OCI-LY1 (cell line): ENCODE results near the gene CFAP99.

Experiments used
- H2AFZ ChIP-seq: fragments of 200-600 bp; sonication (generic), shearing (Covaris generic); 2 replicates; pipeline ENCODE4 v1.6.0; 2014; ENCODE audit warnings: antibody characterized with exemption, mild to moderate bottlenecking, low read length
- H3F3A ChIP-seq: fragments of 200-600 bp; sonication (generic), shearing (Covaris generic); 2 replicates; pipeline ENCODE4 v1.6.0; 2014; ENCODE audit warnings: mild to moderate bottlenecking, antibody characterized with exemption, low read length, moderate library complexity; ENCODE audit not compliant: insufficient read depth
- H3K27ac ChIP-seq: fragments of 200-600 bp; sonication (generic); 2 replicates; pipeline ENCODE4 v1.5.1; 2014; ENCODE audit warnings: low read length, mixed run types, mild to moderate bottlenecking, low read depth; ENCODE audit not compliant: poor library complexity, severe bottlenecking
- H3K27me3 ChIP-seq: fragments of 200-600 bp; sonication (generic); 2 replicates; pipeline ENCODE4 v1.6.0; 2014; ENCODE audit warnings: antibody characterized with exemption, mild to moderate bottlenecking, low read length, moderate library complexity; ENCODE audit not compliant: insufficient read depth
- H3K36me3 ChIP-seq: fragments of 200-600 bp; sonication (generic); 2 replicates; pipeline ENCODE4 v1.6.1; 2014; ENCODE audit warnings: mild to moderate bottlenecking, antibody characterized with exemption, low read length, moderate library complexity, mixed read lengths; ENCODE audit not compliant: insufficient read depth
- H3K4me1 ChIP-seq: fragments of 200-600 bp; sonication (generic); 2 replicates; pipeline ENCODE4 v1.5.1; 2014; ENCODE audit warnings: mild to moderate bottlenecking, low read length, moderate library complexity; ENCODE audit not compliant: insufficient read depth, severe bottlenecking
- H3K4me2 ChIP-seq: fragments of 200-600 bp; sonication (generic), shearing (Covaris generic); 2 replicates; pipeline ENCODE4 v1.6.1; 2014; ENCODE audit warnings: low read length
- H3K4me3 ChIP-seq: fragments of 200-600 bp; sonication (generic); 2 replicates; pipeline ENCODE4 v1.5.1; 2014; ENCODE audit warnings: low read length, low read depth, mild to moderate bottlenecking, mixed read lengths; ENCODE audit not compliant: poor library complexity, severe bottlenecking
- H3K79me2 ChIP-seq: fragments of 200-600 bp; shearing (Covaris generic); 2 replicates; pipeline ENCODE4 v1.6.1; 2016; ENCODE audit warnings: mixed run types, low read length, mixed read lengths; ENCODE audit not compliant: insufficient read depth
- H3K9ac ChIP-seq: fragments of 200-600 bp; sonication (generic), shearing (Covaris generic); 2 replicates; pipeline ENCODE4 v1.6.1; 2014; ENCODE audit warnings: mild to moderate bottlenecking, low read length, mixed read lengths
- H3K9me2 ChIP-seq: fragments of 200-600 bp; sonication (generic), shearing (Covaris generic); 2 replicates; pipeline ENCODE4 v1.6.1; 2014; ENCODE audit warnings: low read depth, mild to moderate bottlenecking, low read length, mixed read lengths
- H3K9me3 ChIP-seq: fragments of 200-600 bp; shearing (Covaris generic); 2 replicates; pipeline ENCODE4 v1.6.1; 2014; ENCODE audit warnings: low read length, mixed read lengths
- H4K20me1 ChIP-seq: fragments of 200-600 bp; sonication (generic), shearing (Covaris generic); 2 replicates; pipeline ENCODE4 v1.6.0; 2016; ENCODE audit warnings: mild to moderate bottlenecking, low read length; ENCODE audit not compliant: insufficient read depth
- EZH2 ChIP-seq: fragments of 200-600 bp; sonication (generic), shearing (Covaris generic); IDR thresholded peaks from 2 replicates; pipeline ENCODE4 v1.8.0; 2017; ENCODE audit warnings: borderline replicate concordance, mixed run types, mild to moderate bottlenecking, antibody characterized with exemption, low read length, moderate library complexity, mixed read lengths
- TF ChIP-seq, protein P1 (sequence below): fragments of 200-600 bp; sonication (generic), shearing (Covaris generic); IDR thresholded peaks from 2 replicates; pipeline ENCODE4 v1.5.1; 2017; ENCODE audit warnings: mild to moderate bottlenecking, antibody characterized with exemption, low read length, moderate library complexity, mixed read lengths

CFAP99 gene

GRCh38 chr4:2503809-2504208, 85.1 kb downstream of the CFAP99 start:
- no peaks in the 10 kb centered on the region for H3K9me3 ChIP-seq
- H2AFZ ChIP-seq, result no peak overlapping the region
- H3K4me2 ChIP-seq, result no peak overlapping the region
- TF ChIP-seq, protein P1, sequence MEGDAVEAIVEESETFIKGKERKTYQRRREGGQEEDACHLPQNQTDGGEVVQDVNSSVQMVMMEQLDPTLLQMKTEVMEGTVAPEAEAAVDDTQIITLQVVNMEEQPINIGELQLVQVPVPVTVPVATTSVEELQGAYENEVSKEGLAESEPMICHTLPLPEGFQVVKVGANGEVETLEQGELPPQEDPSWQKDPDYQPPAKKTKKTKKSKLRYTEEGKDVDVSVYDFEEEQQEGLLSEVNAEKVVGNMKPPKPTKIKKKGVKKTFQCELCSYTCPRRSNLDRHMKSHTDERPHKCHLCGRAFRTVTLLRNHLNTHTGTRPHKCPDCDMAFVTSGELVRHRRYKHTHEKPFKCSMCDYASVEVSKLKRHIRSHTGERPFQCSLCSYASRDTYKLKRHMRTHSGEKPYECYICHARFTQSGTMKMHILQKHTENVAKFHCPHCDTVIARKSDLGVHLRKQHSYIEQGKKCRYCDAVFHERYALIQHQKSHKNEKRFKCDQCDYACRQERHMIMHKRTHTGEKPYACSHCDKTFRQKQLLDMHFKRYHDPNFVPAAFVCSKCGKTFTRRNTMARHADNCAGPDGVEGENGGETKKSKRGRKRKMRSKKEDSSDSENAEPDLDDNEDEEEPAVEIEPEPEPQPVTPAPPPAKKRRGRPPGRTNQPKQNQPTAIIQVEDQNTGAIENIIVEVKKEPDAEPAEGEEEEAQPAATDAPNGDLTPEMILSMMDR, result no peak
- TF ChIP-seq EZH2, result no peak
- no peaks in the 10 kb centered on the region for H3K27me3 ChIP-seq
- no peaks in the 10 kb centered on the region for H3K9me2 ChIP-seq
- H3F3A ChIP-seq, result no peaks in the 10 kb centered on the region
- H4K20me1 ChIP-seq, result no peaks in the 10 kb centered on the region
- H3K27ac ChIP-seq, result no peak overlapping the region
- no peaks in the 10 kb centered on the region for H3K4me1 ChIP-seq
- H3K4me3 ChIP-seq, result no peak overlapping the region
- peaks cover 67% of the 10 kb centered on the region for H3K36me3 ChIP-seq
- H3K79me2 ChIP-seq, result no peaks in the 10 kb centered on the region
- no peak overlapping the region for H3K9ac ChIP-seq

- no peak overlapping the region for H3K9ac ChIP-seq
- H3K36me3 ChIP-seq, result peaks cover 58% of the 10 kb centered on the region
- H3K27me3 ChIP-seq, result no peaks in the 10 kb centered on the region
- TF ChIP-seq, protein P1, result no peak
- TF ChIP-seq EZH2, result no peak
- H2AFZ ChIP-seq, result no peak overlapping the region
- H3K9me2 ChIP-seq, result no peaks in the 10 kb centered on the region
- no peaks in the 10 kb centered on the region for H4K20me1 ChIP-seq
- H3K9me3 ChIP-seq, result no peaks in the 10 kb centered on the region
- no peaks in the 10 kb centered on the region for H3F3A ChIP-seq
- no peaks in the 10 kb centered on the region for H3K79me2 ChIP-seq
- no peak overlapping the region for H3K27ac ChIP-seq
- no peaks in the 10 kb centered on the region for H3K4me1 ChIP-seq
- no peak overlapping the region for H3K4me3 ChIP-seq
- H3K4me2 ChIP-seq, result no peak overlapping the region
These were observed 88.5 kb downstream of the CFAP99 start for GRCh38 chr4:2507259-2507658.

GRCh38 chr4:2507855-2508254, 89.1 kb downstream of the CFAP99 start:
- no peaks in the 10 kb centered on the region for H3K9me2 ChIP-seq
- no peak overlapping the region for H2AFZ ChIP-seq
- no peaks in the 10 kb centered on the region for H4K20me1 ChIP-seq
- no peaks in the 10 kb centered on the region for H3K9me3 ChIP-seq
- H3K79me2 ChIP-seq, result no peaks in the 10 kb centered on the region
- no peak overlapping the region for H3K27ac ChIP-seq
- H3K4me2 ChIP-seq, result no peak overlapping the region
- no peaks in the 10 kb centered on the region for H3K27me3 ChIP-seq
- H3K9ac ChIP-seq, result no peak overlapping the region
- TF ChIP-seq, protein P1, result no peak
- TF ChIP-seq EZH2, result no peak
- no peak overlapping the region for H3K4me3 ChIP-seq
- H3K36me3 ChIP-seq, result peaks cover 62% of the 10 kb centered on the region
- no peaks in the 10 kb centered on the region for H3K4me1 ChIP-seq
- no peaks in the 10 kb centered on the region for H3F3A ChIP-seq
